Esophagus squamous epithelium (tissue), 5 donors: ENCODE measurements around the gene FRMPD4. TPM values are rescaled to one million over a fixed set of nuclear protein-coding genes. Genes with fewer than 3 reads are reported as not detected.
"Not testable (repeated sequence)": the region's sequence is repeated elsewhere in the genome, so short reads cannot be mapped to it uniquely, and the experiment has no call there.

Experiments
- DNase-seq: peaks from one replicate; lab custom pipeline; 2025; lab: John Stamatoyannopoulos, UW
- H3K27ac ChIP-seq, 4 donors: fragments of 200-600 bp; sonication (generic); one replicate each; pipeline ENCODE4 v1.5.1; 2016 to 2019; ENCODE audit warnings: mild to moderate bottlenecking in 1 of 4
- H3K27me3 ChIP-seq, 4 donors: fragments of 200-600 bp; sonication (generic); 1 replicate in 3 of 4; 2 replicates in 1 of 4; pipeline versions ENCODE4 v1.5.1 to v1.6.0; 2017 to 2021; ENCODE audit warnings: antibody characterized with exemption in 1 of 4
- H3K36me3 ChIP-seq, 3 donors: fragments of 200-600 bp; sonication (generic); one replicate each; pipeline ENCODE4 v1.5.1; 2016 to 2019
- H3K4me1 ChIP-seq, 3 donors: fragments of 200-600 bp; sonication (generic); one replicate each; pipeline ENCODE4 v1.5.1; 2017 to 2019
- H3K4me3 ChIP-seq, 4 donors: fragments of 200-600 bp; sonication (generic); 1 replicate in 3 of 4; 2 replicates in 1 of 4; pipeline ENCODE4 v1.5.1; 2016 to 2019; ENCODE audit warnings: mild to moderate bottlenecking in 2 of 4, moderate library complexity in 1 of 4
- H3K9me3 ChIP-seq, 3 donors: fragments of 200-600 bp; sonication (generic); one replicate each; pipeline ENCODE4 v1.5.1; 2016 to 2019
- CTCF ChIP-seq, 6 experiments: fragments of 450-650 bp in 4 of 6; fragments of 200-600 bp in 2 of 6; sonication (generic) in 2 of 6; IDR thresholded peaks; one replicate each; pipeline ENCODE4 v1.5.1; 2016 to 2019; ENCODE audit warnings: antibody characterized with exemption in 6 of 6, mild to moderate bottlenecking in 4 of 6, moderate library complexity in 4 of 6
- POLR2A ChIP-seq, 4 donors: fragments of 450-650 bp; IDR thresholded peaks; one replicate each; pipeline ENCODE4 v1.6.1; 2017; ENCODE audit warnings: antibody characterized with exemption in 4 of 4, mild to moderate bottlenecking in 4 of 4, moderate library complexity in 3 of 4
- WGBS, 2 donors: methylation state at CpG; one replicate each; pipeline ENCODE4 v1.1.5; 2018; 5-methylcytosine and 5-hydroxymethylcytosine counted together
- intact Hi-C: fragments of 100-400 bp; cut with DNase I; formaldehyde crosslinking; loops from one replicate; pipeline ENCODE4 v1.15.0; 2022
- total RNA-seq, 4 donors: library from RNA; depleted of rRNA; stranded (reverse); fragments of >200 nt; gene quantifications; one replicate each; pipeline ENCODE4 v1.1.0, GENCODE V29; 2016
- donor health status: DM: yes; HTN: yes; CAD: no.

The FRMPD4 gene
- total RNA-seq, 4 donors from 2014 or later = under 0.01 to 0.06 TPM; not detected in 2

GRCh38 chrX:12162420-12162819 is 24.1 kb downstream of the FRMPD4 start:
- Histone ChIP-seq H3K4me1 (no peaks in the 10 kb centered on the region), H3K9me3 (no peaks in the 10 kb centered on the region), H3K4me3 (no peak overlapping the region), H3K27ac (no peak overlapping the region), H3K36me3 (no peaks in the 10 kb centered on the region), H3K27me3 (no peaks in the 10 kb centered on the region)
- intact Hi-C loops = no loop called here
- no peak for DNase-seq
- no peak for TF ChIP-seq POLR2A (IDR thresholded peaks at IDR 0.05)
- no peak for TF ChIP-seq CTCF (IDR thresholded peaks at IDR 0.05)
- 85% methylated on average over 2 of the region's 2 CpGs; no CpG with 5 or more reads in 1 of the 2 donors for WGBS, 2 donors

GRCh38 chrX:12164180-12164579 is 25.9 kb downstream of the FRMPD4 start:
- H3K27ac ChIP-seq, H3K27me3 ChIP-seq, intact Hi-C loops, H3K9me3 ChIP-seq, DNase-seq, H3K4me1 ChIP-seq, H3K36me3 ChIP-seq, H3K4me3 ChIP-seq: not testable (repeated sequence)
- WGBS, 2 donors = 87 to 92% methylated on average over 2 to 3 of the region's 3 CpGs

- Histone ChIP-seq H3K27me3 (no peaks in the 10 kb centered on the region), H3K4me3 (no peak overlapping the region), H3K4me1 (no peaks in the 10 kb centered on the region), H3K9me3 (no peaks in the 10 kb centered on the region), H3K27ac (no peak overlapping the region), H3K36me3 (no peaks in the 10 kb centered on the region)
- intact Hi-C loops = no loop called here
- 88 to 100% methylated on average over 1 of the region's 3 CpGs for WGBS, 2 donors
- no peak for DNase-seq
- no peak for TF ChIP-seq POLR2A (IDR thresholded peaks at IDR 0.05)
- TF ChIP-seq CTCF (IDR thresholded peaks at IDR 0.05) = no peak
These were observed 32.5 kb downstream of the FRMPD4 start for GRCh38 chrX:12170755-12171154.

GRCh38 chrX:12174358-12174757 is 36.1 kb downstream of the FRMPD4 start:
- 37 to 71% methylated on average over 2 of the region's 2 CpGs for WGBS, 2 donors
- no peaks in the 10 kb centered on the region for H3K9me3 ChIP-seq
- no peak overlapping the region for H3K4me3 ChIP-seq
- H3K27ac ChIP-seq = no peak overlapping the region
- H3K4me1 ChIP-seq = no peaks in the 10 kb centered on the region
- H3K36me3 ChIP-seq = no peaks in the 10 kb centered on the region
- H3K27me3 ChIP-seq = no peaks in the 10 kb centered on the region
- intact Hi-C loops = no loop called here
- no peak for DNase-seq
- TF ChIP-seq CTCF (IDR thresholded peaks at IDR 0.05) (no peak), POLR2A (IDR thresholded peaks at IDR 0.05) (no peak)

GRCh38 chrX:12197030-12197429 is 58.8 kb downstream of the FRMPD4 start:
- DNase-seq = no peak
- Histone ChIP-seq H3K27ac (no peak overlapping the region), H3K4me3 (no peak overlapping the region), H3K27me3 (no peaks in the 10 kb centered on the region), H3K9me3 (no peaks in the 10 kb centered on the region), H3K36me3 (no peaks in the 10 kb centered on the region), H3K4me1 (no peaks in the 10 kb centered on the region)
- TF ChIP-seq POLR2A (IDR thresholded peaks at IDR 0.05) (no peak), CTCF (IDR thresholded peaks at IDR 0.05) (no peak)
- intact Hi-C loops = no loop called here
- 53 to 84% methylated on average over 2 of the region's 2 CpGs for WGBS, 2 donors

GRCh38 chrX:12206413-12206812 is 68.1 kb downstream of the FRMPD4 start:
- Histone ChIP-seq H3K4me1 (no peaks in the 10 kb centered on the region), H3K27me3 (no peaks in the 10 kb centered on the region), H3K9me3 (no peaks in the 10 kb centered on the region), H3K36me3 (no peaks in the 10 kb centered on the region), H3K4me3 (no peak overlapping the region), H3K27ac (no peak overlapping the region)
- intact Hi-C loops = no loop called here
- TF ChIP-seq POLR2A (IDR thresholded peaks at IDR 0.05) = no peak
- TF ChIP-seq CTCF (IDR thresholded peaks at IDR 0.05) = no peak
- WGBS, 2 donors = no CpG with 5 or more reads among the region's 1 CpG
- DNase-seq = no peak
